ENCODE measurements around the gene MBLAC1. TPM values are rescaled to one million over a fixed set of nuclear protein-coding genes. Genes with fewer than 3 reads are reported as not detected.
A peak's percentile ranks its signal among the peaks of the same experiment; 100 is the strongest.

The MBLAC1 gene
- total and polyA plus RNA-seq, 12 donors = 1.2 to 3.5 (median 2.1) TPM

GRCh38 chr7:100120733-100121036, 6.1 kb upstream of the MBLAC1 start:
- H3K36me3 ChIP-seq = peaks cover 0 to 15% (median 0%) of the 10 kb centered on the region in 9 donors
- peaks cover 5 to 35% (median 18%) of the 10 kb centered on the region in 9 donors for H3K4me1 ChIP-seq
- no peak for ATAC-seq
- H3K9me3 ChIP-seq = no peaks in the 10 kb centered on the region
- peak overlapping the region in 3 of 10 donors; percentile 91 to 94 (median 92) for H3K27ac ChIP-seq
- intact Hi-C loops (cut with DNase I) = loop anchor here in 1 of 10 donors (10.0 kb wide), 1 partner anchor 206 kb away; the partner anchor contains the start of gene TRIM4
- no peak for DNase-seq
- no peak for TF ChIP-seq CTCF (IDR thresholded peaks at IDR 0.05)
- no peaks in the 10 kb centered on the region for H3K27me3 ChIP-seq
- WGBS, 2 donors = 18 to 25% methylated on average over 1 of the region's 1 CpG
- peak overlapping the region in 6 of 10 donors; percentile 63 to 86 (median 76) for H3K4me3 ChIP-seq

- DNase-seq (no peak), ATAC-seq (no peak)
- peaks cover 0 to 15% (median 0%) of the 10 kb centered on the region in 9 donors for H3K36me3 ChIP-seq
- no peak for TF ChIP-seq CTCF (IDR thresholded peaks at IDR 0.05)
- H3K27me3 ChIP-seq = no peaks in the 10 kb centered on the region
- H3K9me3 ChIP-seq = no peaks in the 10 kb centered on the region
- no peak overlapping the region for H3K27ac ChIP-seq
- H3K4me1 ChIP-seq = peaks cover 8 to 42% (median 27%) of the 10 kb centered on the region in 9 donors
- 71 to 82% methylated on average over 13 of the region's 13 CpGs for WGBS, 2 donors
- H3K4me3 ChIP-seq = no peak overlapping the region
- intact Hi-C loops (cut with DNase I) = loop anchor here in 1 of 10 donors (10.0 kb wide), 1 partner anchor 207 kb away; the partner anchor contains the start of gene TRIM4
Observed at GRCh38 chr7:100122067-100122466, 4.7 kb upstream of the MBLAC1 start.

- peaks cover 0 to 15% (median 0%) of the 10 kb centered on the region in 9 donors for H3K36me3 ChIP-seq
- TF ChIP-seq CTCF (IDR thresholded peaks at IDR 0.05) = no peak
- H3K27me3 ChIP-seq = no peaks in the 10 kb centered on the region
- no peak overlapping the region for H3K27ac ChIP-seq
- WGBS, 2 donors = 89 to 95% methylated on average over 1 of the region's 1 CpG
- intact Hi-C loops (cut with DNase I) = loop anchor here in 1 of 10 donors (10.0 kb wide), 1 partner anchor 208 kb away; the partner anchor contains the start of gene TRIM4
- no peak for ATAC-seq
- peaks cover 10 to 43% (median 32%) of the 10 kb centered on the region in 9 donors for H3K4me1 ChIP-seq
- no peaks in the 10 kb centered on the region for H3K9me3 ChIP-seq
- H3K4me3 ChIP-seq = no peak overlapping the region
- no peak for DNase-seq
Observed at GRCh38 chr7:100122568-100122967, 4.2 kb upstream of the MBLAC1 start.

- no peaks in the 10 kb centered on the region for H3K9me3 ChIP-seq
- intact Hi-C loops (cut with DNase I) = loop anchor here in 5 of 10 donors (5.0 to 10.0 kb wide), 4 partner anchors 37 to 210 kb away; partner anchors contain the start of genes COPS6 (in 1 of the 5) and TRIM4 (in 1 of the 5)
- DNase-seq = no peak
- 68 to 73% methylated on average over 4 of the region's 4 CpGs for WGBS, 2 donors
- TF ChIP-seq CTCF (IDR thresholded peaks at IDR 0.05) = no peak
- no peaks in the 10 kb centered on the region for H3K27me3 ChIP-seq
- peaks cover 13 to 46% (median 32%) of the 10 kb centered on the region in 9 donors for H3K4me1 ChIP-seq
- peaks cover 0 to 15% (median 0%) of the 10 kb centered on the region in 9 donors for H3K36me3 ChIP-seq
- no peak overlapping the region for H3K4me3 ChIP-seq
- no peak overlapping the region for H3K27ac ChIP-seq
- no peak for ATAC-seq
Observed at GRCh38 chr7:100124301-100125230, 2.2 kb upstream of the MBLAC1 start.

All from heart right ventricle (tissue), 16 donors.